H1 (cell line): Measurements from ENCODE around the gene KDF1. TPM values are rescaled to one million over a fixed set of nuclear protein-coding genes. Genes with fewer than 3 reads are reported as not detected.

ENCODE experiments used
- CTCF ChIA-PET: fragments of 300-600 bp; sonication (Branson Sonifier 250); formaldehyde crosslinking; loops from one replicate; lab custom pipeline; 2021; ENCODE audit not compliant: partially characterized antibody; lab: Charles Lee
- POLR2A ChIA-PET: fragments of 300-600 bp; sonication (Branson Sonifier 250); formaldehyde crosslinking; loops from one replicate; lab custom pipeline; 2021; ENCODE audit warnings: inconsistent platforms; ENCODE audit not compliant: partially characterized antibody; lab: Charles Lee
- DNase-seq, 2 experiments: peaks; one replicate each; pipeline versions ENCODE4 v3.0.0 to v3.0.0-alpha.2; 2010 to 2022; ENCODE audit warnings: low spot score in 2 of 2, low read depth in 1 of 2, mixed read lengths in 1 of 2
- FAIRE-seq: peaks from 2 replicates; lab custom pipeline; 2011; peaks lifted over from hg19 to GRCh38; lab: Jason Lieb, UNC
- H2AFZ ChIP-seq: 2 replicates; pipeline ENCODE4 v1.8.1; 2012; ENCODE audit warnings: low read length, inconsistent platforms
- H2AK5ac ChIP-seq: 2 replicates; pipeline ENCODE4 v1.6.1; 2013; ENCODE audit warnings: low read depth, low read length
- H2BK120ac ChIP-seq: replicated peaks from 2 replicates; pipeline ENCODE3; 2013; ENCODE audit warnings: low read depth, low read length, inconsistent platforms
- H2BK12ac ChIP-seq: 2 replicates; pipeline ENCODE4 v1.6.1; 2013; ENCODE audit warnings: low read depth, low read length
- H2BK15ac ChIP-seq: 2 replicates; pipeline ENCODE4 v1.6.1; 2013; ENCODE audit warnings: low read length
- H2BK20ac ChIP-seq: 2 replicates; pipeline ENCODE4 v1.6.1; 2013; ENCODE audit warnings: low read length
- H2BK5ac ChIP-seq: 2 replicates; pipeline ENCODE4 v1.6.1; 2013; ENCODE audit warnings: low read depth, low read length
- H3K14ac ChIP-seq: 2 replicates; pipeline ENCODE4 v1.6.1; 2013; ENCODE audit warnings: inconsistent platforms; ENCODE audit not compliant: insufficient read length
- H3K18ac ChIP-seq: 2 replicates; pipeline ENCODE4 v1.6.1; 2013; ENCODE audit warnings: low read length; ENCODE audit errors: extremely low read depth
- H3K23ac ChIP-seq: 2 replicates; pipeline ENCODE4 v1.6.1; 2013; ENCODE audit warnings: inconsistent platforms; ENCODE audit not compliant: insufficient read length
- H3K23me2 ChIP-seq: 2 replicates; pipeline ENCODE4 v1.6.1; 2013; ENCODE audit warnings: low read depth, low read length
- H3K27ac ChIP-seq: 2 replicates; pipeline ENCODE4 v1.6.1; 2011; ENCODE audit warnings: low read depth, low read length, inconsistent platforms
- H3K27me3 ChIP-seq, 4 experiments: replicated peaks in 1 of 4; 1 replicate in 1 of 4; 2 replicates in 3 of 4; pipeline versions ENCODE4 v1.6.1 to v1.8.1; 2011 to 2013; ENCODE audit warnings: low read length in 3 of 4, mild to moderate bottlenecking in 3 of 4, inconsistent platforms in 2 of 4, mixed read lengths in 2 of 4, moderate library complexity in 1 of 4; ENCODE audit not compliant: control insufficient read depth in 3 of 4, insufficient read depth in 3 of 4; ENCODE audit errors: extremely low read depth in 1 of 4
- H3K36me3 ChIP-seq, 4 experiments: 2 replicates each; pipeline versions ENCODE4 v1.6.1 to v1.8.1; 2011 to 2013; ENCODE audit warnings: mild to moderate bottlenecking in 4 of 4, low read length in 3 of 4, moderate library complexity in 2 of 4, control low read depth in 1 of 4, inconsistent platforms in 1 of 4; ENCODE audit not compliant: insufficient read depth in 4 of 4, control insufficient read depth in 2 of 4
- H3K4ac ChIP-seq: replicated peaks from 2 replicates; pipeline ENCODE3; 2013; ENCODE audit warnings: low read length, low read depth, mixed read lengths, inconsistent platforms; ENCODE audit not compliant: insufficient read length
- H3K4me1 ChIP-seq, 4 experiments: replicated peaks in 1 of 4; 1 replicate in 1 of 4; 2 replicates in 3 of 4; pipeline versions ENCODE4 v1.6.1 to v1.8.1; 2011 to 2013; ENCODE audit warnings: low read length in 3 of 4, inconsistent platforms in 2 of 4, mixed read lengths in 1 of 4; ENCODE audit not compliant: insufficient read depth in 4 of 4, control insufficient read depth in 3 of 4
- H3K4me2 ChIP-seq, 2 experiments: 2 replicates each; pipeline versions ENCODE4 v1.6.1 to v1.8.1; 2011 to 2013; ENCODE audit warnings: low read depth in 2 of 2, low read length in 2 of 2, control low read depth in 1 of 2, inconsistent platforms in 1 of 2, mild to moderate bottlenecking in 1 of 2; ENCODE audit not compliant: insufficient read depth in 1 of 2
- H3K4me3 ChIP-seq, 4 experiments: fragments of 200-600, 300-600 bp in 1 of 4; sonication (generic), shearing (Covaris generic), sonication (Bioruptor Twin) in 1 of 4; 2 replicates each; pipeline versions ENCODE4 v1.5.1 to v1.8.1; 2011 to 2016; ENCODE audit warnings: low read length in 4 of 4, low read depth in 3 of 4, control low read depth in 2 of 4, inconsistent platforms in 2 of 4, mild to moderate bottlenecking in 2 of 4, mixed read lengths in 1 of 4, moderate library complexity in 1 of 4; ENCODE audit not compliant: insufficient read depth in 2 of 4; ENCODE audit errors: extremely low read depth in 1 of 4
- H3K56ac ChIP-seq: replicated peaks from 2 replicates; pipeline ENCODE3; 2013; ENCODE audit warnings: low read depth, mild to moderate bottlenecking, mixed read lengths, low read length, inconsistent platforms; ENCODE audit not compliant: insufficient read length
- H3K79me1 ChIP-seq: 2 replicates; pipeline ENCODE4 v1.6.1; 2013; ENCODE audit warnings: low read depth, low read length, control low read depth
- H3K79me2 ChIP-seq, 2 experiments: 2 replicates each; pipeline versions ENCODE4 v1.6.1 to v1.8.1; 2012 to 2013; ENCODE audit warnings: low read length in 2 of 2, mild to moderate bottlenecking in 2 of 2, inconsistent platforms in 1 of 2; ENCODE audit not compliant: insufficient read depth in 2 of 2, control insufficient read depth in 1 of 2
- H3K9ac ChIP-seq, 4 experiments: replicated peaks in 1 of 4; 1 replicate in 1 of 4; 2 replicates in 3 of 4; pipeline versions ENCODE4 v1.6.1 to v1.8.1; 2011 to 2013; ENCODE audit warnings: low read depth in 3 of 4, low read length in 3 of 4, control low read depth in 2 of 4, mild to moderate bottlenecking in 2 of 4, moderate library complexity in 2 of 4, inconsistent platforms in 1 of 4; ENCODE audit errors: extremely low read depth in 1 of 4
- H3K9me3 ChIP-seq, 2 experiments: 2 replicates each; pipeline versions ENCODE4 v1.6.1 to v1.8.1; 2012 to 2013; ENCODE audit warnings: mild to moderate bottlenecking in 2 of 2, moderate library complexity in 2 of 2, control low read depth in 1 of 2, inconsistent platforms in 1 of 2, low read depth in 1 of 2, low read length in 1 of 2, mixed read lengths in 1 of 2; ENCODE audit not compliant: insufficient read depth in 2 of 2
- H4K20me1 ChIP-seq, 2 experiments: replicated peaks in 1 of 2; 2 replicates each; pipeline versions ENCODE3 to v1.8.1; 2011 to 2013; ENCODE audit warnings: inconsistent platforms in 2 of 2, low read length in 2 of 2, mild to moderate bottlenecking in 1 of 2; ENCODE audit not compliant: insufficient read depth in 2 of 2, control insufficient read depth in 1 of 2
- H4K5ac ChIP-seq: 2 replicates; pipeline ENCODE4 v1.6.1; 2013; ENCODE audit warnings: low read length, low read depth, mixed read lengths, inconsistent platforms; ENCODE audit not compliant: insufficient read length
- H4K8ac ChIP-seq: 2 replicates; pipeline ENCODE4 v1.8.0; 2013; ENCODE audit warnings: mild to moderate bottlenecking, moderate library complexity, low read length, inconsistent platforms; ENCODE audit not compliant: insufficient read depth; ENCODE audit errors: extremely low read depth
- H4K91ac ChIP-seq: replicated peaks from 2 replicates; pipeline ENCODE3; 2013; ENCODE audit warnings: low read length, mixed read lengths, inconsistent platforms; ENCODE audit not compliant: insufficient read length
- CHD1 ChIP-seq: IDR thresholded peaks from 2 replicates; pipeline ENCODE4 v1.6.1; 2012; ENCODE audit warnings: low read depth, low read length, improper control_type of control experiment
- GABPA ChIP-seq: IDR thresholded peaks from 2 replicates; pipeline ENCODE4 v1.6.1; 2011; ENCODE audit warnings: mild to moderate bottlenecking, low read length, moderate library complexity, borderline replicate concordance; ENCODE audit not compliant: insufficient read depth
- HDAC6 ChIP-seq: IDR thresholded peaks from one replicate; pipeline ENCODE4 v1.7.1; 2012; ENCODE audit warnings: low read depth, mild to moderate bottlenecking, inconsistent platforms, low read length, moderate library complexity
- NRF1 ChIP-seq: IDR thresholded peaks from 2 replicates; pipeline ENCODE4 v1.6.1; 2011; ENCODE audit warnings: mild to moderate bottlenecking, low read depth, low read length, improper control_type of control experiment
- POLR2AphosphoS5 ChIP-seq: IDR thresholded peaks from 2 replicates; pipeline ENCODE4 v1.6.1; 2011; ENCODE audit warnings: low read depth, low read length
- SIX5 ChIP-seq: IDR thresholded peaks from 2 replicates; pipeline ENCODE4 v1.6.1; 2011; ENCODE audit warnings: mild to moderate bottlenecking, low read depth, low read length
- SP1 ChIP-seq: IDR thresholded peaks from 2 replicates; pipeline ENCODE4 v1.6.1; 2011; ENCODE audit warnings: low read depth, low read length
- SP4 ChIP-seq: IDR thresholded peaks from 2 replicates; pipeline ENCODE4 v1.6.1; 2012; ENCODE audit warnings: low read length, inconsistent platforms
- TEAD4 ChIP-seq: IDR thresholded peaks from 2 replicates; pipeline ENCODE4 v1.6.1; 2012; ENCODE audit warnings: low read depth, low read length, inconsistent platforms, mixed read lengths
- ZNF274 ChIP-seq: IDR thresholded peaks from 2 replicates; pipeline ENCODE4 v1.7.0; 2012; ENCODE audit warnings: low read length, borderline replicate concordance; ENCODE audit errors: extremely low read depth
- WGBS, 2 experiments: shearing (Covaris generic) in 1 of 2; methylation state at CpG; one replicate each; pipeline versions ENCODE4 v1.1.6 to v1.1.7; 2013 to 2015; ENCODE audit warnings: low lambda C conversion rate in 2 of 2, mixed read lengths in 2 of 2, inconsistent platforms in 1 of 2, low coverage in 1 of 2, missing lambda C conversion rate in 1 of 2; ENCODE audit not compliant: insufficient replicate concordance in 2 of 2, insufficient coverage in 1 of 2, insufficient read length in 1 of 2; ENCODE audit errors: extremely low coverage in 1 of 2, missing lambda C conversion rate in 1 of 2; 5-methylcytosine and 5-hydroxymethylcytosine counted together
- polyA plus RNA-seq, 7 experiments: library from polyadenylated mRNA; depleted of rRNA in 3 of 7; stranded (reverse) in 5 of 7; unstranded in 2 of 7; fragments of >200 nt in 5 of 7; fragments of 200-250 nt in 2 of 7; gene quantifications; 1 replicate in 5 of 7; 2 replicates in 1 of 7; 4 replicates in 1 of 7; pipeline versions ENCODE4 v1.2.1 to v1.2.3, GENCODE V29; 2011 to 2013; ENCODE audit warnings: missing spikeins in 2 of 7, mixed read lengths in 2 of 7
- total RNA-seq: library from RNA; stranded (reverse); fragmentation: NEBNext Ultra II Directional; extraction: Animal tissue kit (Norgen Biotek cat#: 25700); gene quantifications from 2 replicates; pipeline ENCODE4 v1.2.1, GENCODE V29; 2021

The KDF1 gene
- total and polyA plus RNA-seq, 2 of the 8 experiments (the other 6 are each of a cell fraction or from before 2014, with no cell fraction given): 16.9 to 37.5 TPM

DNA sequence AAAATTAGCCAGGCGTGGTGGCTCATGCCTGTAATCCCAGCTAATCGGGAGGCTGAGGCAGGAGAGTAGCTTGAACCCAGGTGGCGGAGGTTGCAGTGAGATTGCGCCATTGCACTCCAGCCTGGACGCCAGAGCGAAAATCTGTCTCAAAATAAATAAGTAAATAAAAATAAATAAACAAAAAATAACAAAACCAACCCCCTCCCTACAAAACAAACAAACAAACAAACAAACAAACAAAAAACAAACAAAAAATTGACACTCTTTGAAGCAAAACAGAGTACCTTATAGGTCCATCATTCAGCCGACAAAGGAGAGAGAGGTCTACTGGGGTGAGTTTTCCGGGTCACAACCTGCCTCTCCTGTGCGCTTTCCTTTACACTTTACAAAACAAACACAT, 5.4 kb upstream of the KDF1 start:
- no peak overlapping the region for H3K9ac ChIP-seq
- H4K20me1 ChIP-seq: no peaks in the 10 kb centered on the region
- H3K79me1 ChIP-seq: no peaks in the 10 kb centered on the region
- H2BK120ac ChIP-seq: no peak overlapping the region
- H3K27me3 ChIP-seq: no peaks in the 10 kb centered on the region
- H3K36me3 ChIP-seq: no peaks in the 10 kb centered on the region
- H4K91ac ChIP-seq: no peak overlapping the region
- H3K27ac ChIP-seq: no peak overlapping the region
- no peak overlapping the region for H2AK5ac ChIP-seq
- no peak overlapping the region for H4K8ac ChIP-seq
- POLR2A ChIA-PET: interaction anchor here (6.2 kb wide), 1 partner anchor 33 kb away, joined by 158 read pairs; the partner anchor contains the start of gene TRNP1
- CTCF ChIA-PET: interaction anchor here (0.5 to 5.8 kb wide), 7 partner anchors 12 to 144 kb away, joined by 3 to 130 read pairs (median 9); partner anchors contain the start of gene TRNP1
- H3K4me3 ChIP-seq: no peak overlapping the region
- H3K4me2 ChIP-seq: no peak overlapping the region
- no peak for FAIRE-seq
- H2BK12ac ChIP-seq: no peak overlapping the region
- no peaks in the 10 kb centered on the region for H3K9me3 ChIP-seq
- H3K56ac ChIP-seq: no peak overlapping the region
- H4K5ac ChIP-seq: no peak overlapping the region
- no peak overlapping the region for H2BK20ac ChIP-seq
- H2BK15ac ChIP-seq: no peak overlapping the region
- no peak overlapping the region for H2AFZ ChIP-seq
- peaks cover 1% of the 10 kb centered on the region for H3K23me2 ChIP-seq
- TF ChIP-seq GABPA (no peak), TEAD4 (no peak), POLR2AphosphoS5 (no peak), NRF1 (no peak), ZNF274 (no peak), HDAC6 (no peak), SIX5 (no peak), SP1 (no peak), SP4 (no peak), CHD1 (no peak)
- no peak overlapping the region for H2BK5ac ChIP-seq
- H3K4ac ChIP-seq: no peak overlapping the region
- H3K18ac ChIP-seq: no peak overlapping the region
- H3K79me2 ChIP-seq: no peaks in the 10 kb centered on the region
- peaks cover 0 to under 1% (median 0%) of the 10 kb centered on the region in 4 experiments; a peak in 3 of 7 replicates for H3K4me1 ChIP-seq
- 96% methylated on average over 9 of the region's 9 CpGs; no CpG with 5 or more reads in 1 of the 2 experiments for whole genome bisulfite sequencing, 2 experiments
- no peak for DNase-seq
- no peak overlapping the region for H3K14ac ChIP-seq
- H3K23ac ChIP-seq: no peak overlapping the region
